Memory B cell (primary cell): ENCODE results near the gene ITPKB.
"Not testable (repeated sequence)": the region's sequence is repeated elsewhere in the genome, so short reads cannot be mapped to it uniquely, and the experiment has no call there.

Experiments used
- ATAC-seq: fragments of 150-1000 bp; cut with Tn5 transposase; 2 replicates; pipeline ENCODE4 v1.10.0; 2021; ENCODE audit warnings: low read depth, mild to moderate bottlenecking, moderate library complexity
- DNase-seq, 2 donors: peaks; one replicate each; pipeline ENCODE4 v3.0.0; 2022; ENCODE audit warnings: low spot score in 2 of 2
- H3K27ac Mint-ChIP-seq: one replicate; pipeline ENCODE4 v1.8.0; 2022; ENCODE audit warnings: mild to moderate bottlenecking, moderate library complexity, mixed read lengths
- H3K27me3 Mint-ChIP-seq: one replicate; pipeline ENCODE4 v1.8.0; 2022; ENCODE audit warnings: mixed read lengths
- H3K36me3 Mint-ChIP-seq: one replicate; pipeline ENCODE4 v1.8.0; 2022; ENCODE audit warnings: mild to moderate bottlenecking, mixed read lengths
- H3K4me1 Mint-ChIP-seq: one replicate; pipeline ENCODE4 v1.8.0; 2022; ENCODE audit warnings: mixed read lengths
- H3K4me3 Mint-ChIP-seq: one replicate; pipeline ENCODE4 v1.8.0; 2022; ENCODE audit warnings: mild to moderate bottlenecking, moderate library complexity, mixed read lengths
- H3K9me3 Mint-ChIP-seq: one replicate; pipeline ENCODE4 v1.8.0; 2022; ENCODE audit warnings: mixed read lengths

ITPKB gene

DNA sequence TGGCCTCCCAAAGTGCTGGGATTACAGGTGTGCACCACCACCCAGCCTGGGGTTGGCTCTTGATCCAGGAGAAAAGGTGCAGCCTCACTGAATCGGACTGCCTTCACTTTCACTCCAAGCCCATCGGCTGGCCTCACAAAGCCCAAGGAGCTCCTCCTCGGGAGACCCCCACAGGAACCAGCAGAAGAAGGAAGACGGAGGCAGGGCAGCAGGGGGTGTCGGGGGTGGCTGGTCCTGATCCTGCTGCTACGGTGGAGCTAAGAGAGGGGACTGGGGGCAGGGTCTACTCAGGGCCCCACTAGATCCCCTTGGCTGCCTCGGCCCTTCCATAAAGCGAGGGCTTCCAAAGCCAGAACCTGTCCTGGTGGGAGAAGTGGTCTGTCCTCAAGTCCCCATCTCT, 96.7 kb downstream of the ITPKB start:
- ATAC-seq (no peak), DNase-seq (no peak)
- H3K4me3 Mint-ChIP-seq, result no peak overlapping the region
- H3K36me3 Mint-ChIP-seq, result peaks cover 15% of the 10 kb centered on the region
- H3K27me3 Mint-ChIP-seq, result no peaks in the 10 kb centered on the region
- no peaks in the 10 kb centered on the region for H3K9me3 Mint-ChIP-seq
- H3K4me1 Mint-ChIP-seq, result peaks cover 38% of the 10 kb centered on the region
- H3K27ac Mint-ChIP-seq, result peak overlapping the region; percentile 38

- DNase-seq (no peak), ATAC-seq (no peak)
- Mint-ChIP-seq H3K36me3 (peaks cover 17% of the 10 kb centered on the region), H3K9me3 (no peaks in the 10 kb centered on the region), H3K27me3 (no peaks in the 10 kb centered on the region), H3K4me1 (peaks cover 43% of the 10 kb centered on the region), H3K4me3 (no peak overlapping the region), H3K27ac (no peak overlapping the region)
Observed at GRCh38 chr1:226641671-226642231, 97.3 kb downstream of the ITPKB start.

DNA sequence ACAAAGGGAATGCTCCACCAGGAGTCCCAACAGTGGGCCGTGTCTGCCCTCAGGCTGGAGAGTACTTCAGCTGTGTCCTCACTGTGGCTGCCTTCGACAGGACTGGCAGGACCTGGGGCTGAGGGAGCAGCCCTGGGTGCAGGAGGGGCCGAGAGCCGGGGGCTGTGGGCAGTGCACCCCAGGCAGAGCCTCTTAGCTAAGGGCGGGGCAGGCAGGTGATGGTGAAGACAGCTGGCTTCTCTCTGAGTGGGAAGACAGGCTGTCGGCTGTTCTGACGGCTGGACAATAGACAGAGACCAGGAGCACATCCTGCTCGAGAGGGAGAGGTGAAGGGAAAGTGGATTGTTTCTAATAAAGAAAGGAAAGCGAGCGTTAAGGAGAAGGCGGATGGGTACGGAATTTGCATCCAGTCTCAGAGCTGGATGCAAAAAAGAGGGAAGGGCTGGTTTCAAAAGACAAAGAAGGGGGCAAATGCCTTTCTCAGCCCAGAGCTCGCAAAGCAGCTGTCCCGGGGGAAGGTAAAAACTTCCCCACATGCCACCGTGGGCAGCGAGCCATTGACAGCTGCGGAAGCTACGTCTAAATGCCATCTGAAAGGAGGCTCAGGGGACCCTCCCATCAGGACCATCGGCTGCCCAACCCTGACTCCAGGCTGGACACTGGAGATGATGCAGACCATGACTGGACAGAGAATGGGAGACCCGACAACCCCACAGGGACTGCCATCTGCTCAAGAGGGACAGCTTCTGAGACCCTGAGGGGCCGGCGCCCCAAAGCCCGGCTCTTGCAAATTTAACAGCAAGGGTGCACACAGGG, 98.6 kb downstream of the ITPKB start:
- H3K9me3 Mint-ChIP-seq, result no peaks in the 10 kb centered on the region
- peak overlapping the region; percentile 11 for H3K4me3 Mint-ChIP-seq
- DNase-seq (no peak), ATAC-seq (peak; percentile 32)
- no peaks in the 10 kb centered on the region for H3K27me3 Mint-ChIP-seq
- peaks cover 13% of the 10 kb centered on the region for H3K36me3 Mint-ChIP-seq
- H3K27ac Mint-ChIP-seq, result peak overlapping the region; percentile 86
- peaks cover 43% of the 10 kb centered on the region for H3K4me1 Mint-ChIP-seq

DNA sequence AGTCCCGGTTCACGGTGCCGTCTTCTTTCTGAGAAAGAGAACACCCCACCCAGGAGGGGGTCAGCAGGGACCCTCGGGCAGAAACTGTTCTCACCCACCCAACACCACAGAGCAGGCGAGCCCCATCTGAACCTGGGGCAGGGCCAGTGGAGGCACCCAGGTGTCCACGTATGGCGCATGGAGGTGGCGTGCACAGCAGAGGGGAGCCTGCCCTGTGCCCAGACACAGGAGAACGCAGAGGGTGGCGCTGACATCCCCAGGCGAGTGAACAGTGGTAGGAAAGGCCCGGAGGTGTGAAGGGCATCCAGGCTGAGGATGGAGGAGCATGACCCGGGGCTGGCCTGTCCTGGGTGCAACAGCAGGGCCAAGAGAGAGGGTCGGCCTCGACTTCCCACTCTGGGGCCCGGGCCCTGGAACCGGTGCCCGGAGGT, 99.4 kb downstream of the ITPKB start:
- H3K27ac Mint-ChIP-seq, result peak overlapping the region; percentile 86
- H3K9me3 Mint-ChIP-seq, result no peaks in the 10 kb centered on the region
- ATAC-seq, result no peak
- H3K4me1 Mint-ChIP-seq, result peaks cover 45% of the 10 kb centered on the region
- peaks cover 19% of the 10 kb centered on the region for H3K36me3 Mint-ChIP-seq
- peak overlapping the region; percentile 37 for H3K4me3 Mint-ChIP-seq
- H3K27me3 Mint-ChIP-seq, result no peaks in the 10 kb centered on the region
- DNase-seq, result no peak

DNA sequence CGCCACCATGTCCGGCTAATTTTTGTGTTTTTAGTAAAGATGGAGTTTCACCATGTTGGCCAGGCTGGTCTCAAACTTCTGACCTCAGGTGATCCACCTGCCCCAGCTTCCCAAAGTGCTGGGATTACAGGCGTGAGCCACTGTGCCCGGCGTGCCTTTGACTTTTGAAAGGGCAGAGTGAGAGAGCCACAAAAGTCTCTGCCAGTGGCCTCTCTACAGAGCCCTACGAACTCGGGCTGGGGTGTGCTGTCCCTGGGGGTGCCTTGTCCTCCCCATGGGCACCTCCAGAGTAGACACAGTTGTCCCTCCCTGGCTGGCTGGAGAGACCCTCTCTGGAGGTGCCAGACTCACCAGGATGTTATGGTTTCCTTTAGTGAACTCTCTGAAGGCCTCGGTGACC, 99.9 kb downstream of the ITPKB start:
- Mint-ChIP-seq H3K4me1 (peaks cover 44% of the 10 kb centered on the region), H3K36me3 (peaks cover 21% of the 10 kb centered on the region)
- not testable (repeated sequence) for H3K4me3 Mint-ChIP-seq, ATAC-seq, H3K27me3 Mint-ChIP-seq, DNase-seq, H3K27ac Mint-ChIP-seq, H3K9me3 Mint-ChIP-seq

DNA sequence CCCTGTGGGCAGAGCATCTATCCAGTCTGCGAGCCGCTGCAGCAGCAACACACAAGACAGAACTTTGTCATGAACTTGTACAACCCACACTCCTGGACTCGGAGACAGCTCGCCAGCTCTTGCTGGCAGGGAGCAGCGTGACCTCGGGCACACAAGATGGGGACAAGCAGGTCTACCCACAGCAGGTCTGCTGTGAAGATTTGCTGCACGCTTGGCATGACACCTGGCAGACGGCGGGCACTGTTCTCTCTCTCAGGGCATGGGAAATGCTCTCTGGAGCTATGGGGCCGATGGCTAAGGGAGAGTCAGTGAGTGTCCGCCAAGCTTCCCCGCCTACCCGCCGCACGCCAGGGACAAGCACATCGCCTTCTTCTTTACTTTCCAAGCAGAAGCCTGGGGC, 100.5 kb downstream of the ITPKB start:
- Mint-ChIP-seq H3K27ac (no peak overlapping the region), H3K27me3 (no peaks in the 10 kb centered on the region), H3K9me3 (no peaks in the 10 kb centered on the region)

DNA sequence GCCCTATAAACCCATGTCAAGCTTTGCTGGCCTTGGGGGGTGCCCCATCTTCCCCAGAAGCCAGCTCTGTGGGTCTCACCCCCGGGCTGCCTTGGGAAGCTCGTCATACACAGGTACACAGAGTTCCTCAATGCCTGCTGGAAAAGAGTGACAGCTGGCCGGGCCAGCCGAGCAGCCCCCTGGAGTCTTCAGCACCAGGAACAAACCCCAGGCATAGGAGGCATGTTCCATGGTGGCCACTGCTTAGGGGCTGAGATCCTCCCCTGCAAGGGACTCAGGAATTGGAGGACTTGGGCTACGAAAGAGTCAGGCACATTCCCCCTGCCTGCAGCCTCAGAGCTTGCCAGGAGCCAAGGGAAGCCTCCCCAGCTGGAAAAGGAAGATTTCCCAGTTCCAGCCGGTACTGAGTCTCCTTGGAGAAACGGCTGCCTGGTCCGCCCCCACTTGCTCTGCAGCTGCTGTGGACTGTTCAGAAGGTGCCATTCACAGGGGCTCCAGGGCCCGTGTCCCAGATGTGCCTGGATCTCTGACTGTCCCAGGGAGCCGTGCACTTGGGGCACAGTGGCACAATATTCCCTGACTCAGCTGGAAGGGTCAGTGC, 101.0 kb downstream of the ITPKB start:
- no peak for ATAC-seq
- no peak overlapping the region for H3K4me3 Mint-ChIP-seq
- no peak overlapping the region for H3K27ac Mint-ChIP-seq
- H3K9me3 Mint-ChIP-seq, result no peaks in the 10 kb centered on the region
- no peaks in the 10 kb centered on the region for H3K27me3 Mint-ChIP-seq
- peaks cover 40% of the 10 kb centered on the region for H3K4me1 Mint-ChIP-seq
- DNase-seq, result no peak
- peaks cover 22% of the 10 kb centered on the region for H3K36me3 Mint-ChIP-seq

More for the DNA sequence above, 100.5 kb downstream of the ITPKB start:
- Mint-ChIP-seq H3K4me3 (no peak overlapping the region), H3K36me3 (peaks cover 22% of the 10 kb centered on the region), H3K4me1 (peaks cover 40% of the 10 kb centered on the region)
- DNase-seq (no peak), ATAC-seq (no peak)

DNA sequence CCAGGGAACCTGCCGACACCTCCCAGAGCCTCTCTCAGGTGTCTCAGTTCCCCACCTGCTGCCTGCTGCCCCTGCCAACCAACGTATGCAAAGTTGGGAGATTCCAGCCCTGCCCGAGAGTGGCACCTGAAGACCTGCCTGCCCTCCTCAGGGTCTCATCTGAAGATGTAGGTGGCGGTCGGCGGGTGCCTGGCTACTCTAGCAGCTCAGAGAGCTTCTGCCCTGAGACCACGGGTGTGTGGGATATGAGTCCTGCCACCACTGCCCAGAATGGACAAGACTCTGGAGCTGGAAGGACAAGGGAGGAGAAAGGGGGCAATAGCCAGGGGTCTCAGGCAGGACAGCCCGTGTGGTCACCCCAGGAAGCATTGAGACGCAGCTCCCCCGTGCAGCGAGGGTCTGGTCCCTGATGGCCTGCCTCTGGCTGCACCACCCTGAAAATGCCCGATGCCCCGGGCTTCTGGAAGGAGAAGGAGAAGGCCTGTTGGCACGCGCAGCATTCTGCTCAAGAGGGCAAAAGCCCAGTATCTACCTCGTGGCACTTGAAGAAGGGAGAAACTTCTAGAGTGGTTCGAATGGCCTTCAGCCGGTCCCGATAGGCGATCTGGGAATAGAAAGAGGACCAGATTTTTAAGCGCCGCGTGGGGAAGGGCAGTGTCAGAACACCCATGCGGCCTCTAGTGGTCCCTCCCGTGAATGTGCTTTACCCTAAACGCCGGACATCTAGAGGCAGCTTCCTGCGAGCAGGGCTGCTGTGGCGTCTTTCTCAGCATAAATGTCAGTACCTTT, 101.7 kb downstream of the ITPKB start:
- Mint-ChIP-seq H3K4me3 (no peak overlapping the region), H3K36me3 (peaks cover 22% of the 10 kb centered on the region), H3K27me3 (no peaks in the 10 kb centered on the region), H3K9me3 (no peaks in the 10 kb centered on the region), H3K27ac (peak overlapping the region; percentile 1), H3K4me1 (peaks cover 44% of the 10 kb centered on the region)
- ATAC-seq, result no peak
- no peak for DNase-seq

GRCh38 chr1:226636847-226637096, 102.3 kb downstream of the ITPKB start:
- peaks cover 19% of the 10 kb centered on the region for H3K36me3 Mint-ChIP-seq
- peaks cover 45% of the 10 kb centered on the region for H3K4me1 Mint-ChIP-seq
- H3K4me3 Mint-ChIP-seq, result no peak overlapping the region

DNA sequence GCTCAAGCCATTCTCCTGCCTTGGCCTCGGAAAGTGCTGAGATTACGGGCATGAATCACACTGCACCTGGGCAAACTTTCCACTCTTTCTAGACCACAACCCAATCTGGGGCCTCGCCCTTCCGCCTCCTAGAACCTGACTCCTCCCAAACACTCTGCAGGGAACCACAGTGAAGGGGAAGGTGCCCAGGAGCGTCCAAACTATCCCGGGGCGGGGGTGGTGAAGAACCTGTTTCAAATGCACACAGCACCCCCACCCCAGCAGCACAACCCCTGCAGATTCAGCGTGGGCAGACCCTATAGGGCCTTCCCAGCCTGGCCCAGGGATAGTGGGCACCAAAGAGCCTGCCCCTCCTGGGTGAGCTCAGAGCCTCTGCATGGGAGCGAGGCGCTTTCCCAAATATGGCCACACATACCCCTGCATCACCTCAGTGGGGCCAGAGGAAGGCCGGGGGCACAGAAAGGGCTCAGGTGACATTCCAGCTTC, 103.6 kb downstream of the ITPKB start:
- Mint-ChIP-seq H3K4me3 (peak overlapping the region; percentile 74), H3K4me1 (peaks cover 45% of the 10 kb centered on the region), H3K27me3 (no peaks in the 10 kb centered on the region), H3K27ac (peak overlapping the region; percentile 96), H3K36me3 (peaks cover 19% of the 10 kb centered on the region), H3K9me3 (no peaks in the 10 kb centered on the region)
- DNase-seq (no peak), ATAC-seq (no peak)

More at GRCh38 chr1:226636847-226637096, 102.3 kb downstream of the ITPKB start:
- peak overlapping the region; percentile 1 for H3K27ac Mint-ChIP-seq
- ATAC-seq (no peak), DNase-seq (no peak)
- no peaks in the 10 kb centered on the region for H3K9me3 Mint-ChIP-seq
- no peaks in the 10 kb centered on the region for H3K27me3 Mint-ChIP-seq

GRCh38 chr1:226634611-226635246, 104.4 kb downstream of the ITPKB start:
- Mint-ChIP-seq H3K9me3 (no peaks in the 10 kb centered on the region), H3K36me3 (peaks cover 26% of the 10 kb centered on the region), H3K4me1 (peaks cover 43% of the 10 kb centered on the region), H3K27me3 (no peaks in the 10 kb centered on the region), H3K27ac (peak overlapping the region; percentile 96), H3K4me3 (peak overlapping the region; percentile 74)
- no peak for DNase-seq
- ATAC-seq, result no peak

GRCh38 chr1:226634166-226634588, 104.9 kb downstream of the ITPKB start:
- no peaks in the 10 kb centered on the region for H3K9me3 Mint-ChIP-seq
- H3K4me1 Mint-ChIP-seq, result peaks cover 43% of the 10 kb centered on the region
- no peaks in the 10 kb centered on the region for H3K27me3 Mint-ChIP-seq
- ATAC-seq (peak; percentile 78), DNase-seq (peak; percentile 83 to 92)
- H3K4me3 Mint-ChIP-seq, result peak overlapping the region; percentile 50
- H3K27ac Mint-ChIP-seq, result peak overlapping the region; percentile 45
- peaks cover 24% of the 10 kb centered on the region for H3K36me3 Mint-ChIP-seq

DNA sequence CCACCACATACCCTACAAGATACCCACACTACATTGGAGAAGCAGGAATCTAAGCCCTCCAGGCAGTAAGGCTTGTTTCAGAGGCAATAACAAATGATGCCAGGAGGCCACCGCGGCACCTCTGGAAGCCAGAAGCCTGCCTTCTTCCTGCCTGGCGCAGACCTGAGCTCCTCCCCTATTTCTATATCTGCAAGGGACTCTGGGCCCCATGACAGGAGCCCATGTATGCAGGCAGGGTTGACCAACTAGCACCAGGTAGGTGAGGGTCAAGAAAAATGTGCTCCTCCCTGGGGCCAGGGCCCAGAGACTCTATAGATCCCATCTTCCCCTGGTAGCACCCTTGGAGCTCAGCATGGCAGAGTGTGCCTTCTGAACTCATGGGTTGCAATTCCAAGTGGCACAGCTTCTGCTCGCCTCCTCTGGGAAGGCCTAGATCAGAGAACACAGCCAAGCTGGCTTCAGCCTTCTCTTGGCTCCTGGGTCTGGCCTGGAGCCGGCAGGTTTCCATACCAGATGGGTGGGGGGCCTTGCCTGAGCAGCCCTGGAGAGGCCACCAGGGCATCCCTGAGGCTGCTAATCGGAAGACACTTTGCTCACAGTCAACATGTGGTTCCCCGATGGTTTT, 105.4 kb downstream of the ITPKB start:
- Mint-ChIP-seq H3K27me3 (no peaks in the 10 kb centered on the region), H3K27ac (peak overlapping the region; percentile 45), H3K9me3 (no peaks in the 10 kb centered on the region), H3K4me3 (peak overlapping the region; percentile 33), H3K36me3 (peaks cover 22% of the 10 kb centered on the region), H3K4me1 (peaks cover 43% of the 10 kb centered on the region)
- DNase-seq (no peak), ATAC-seq (peak; percentile 12)
